Amniotic stem cell (primary cell): ENCODE results near the gene NUMA1.

ENCODE experiments used
- DNase-seq: peaks from one replicate; lab custom pipeline; 2025; lab: John Stamatoyannopoulos, UW

Gene NUMA1

GRCh38 chr11:72067676-72068075, 12.7 kb downstream of the NUMA1 start:
- no peak for DNase-seq

- no peak for DNase-seq
Measured at GRCh38 chr11:72067266-72067665, 13.1 kb downstream of the NUMA1 start.

GRCh38 chr11:72066855-72067254, 13.5 kb downstream of the NUMA1 start:
- DNase-seq = no peak

GRCh38 chr11:72061739-72062396, 18.5 kb downstream of the NUMA1 start:
- DNase-seq = no peak

- DNase-seq = no peak
Measured at GRCh38 chr11:72058416-72059034, 21.8 kb downstream of the NUMA1 start.

- no peak for DNase-seq
Measured at GRCh38 chr11:72048766-72049460, 31.4 kb downstream of the NUMA1 start.

- no peak for DNase-seq
Measured at GRCh38 chr11:72045849-72046248, 34.5 kb downstream of the NUMA1 start.

- no peak for DNase-seq
Measured at GRCh38 chr11:72042064-72042745, 38.1 kb downstream of the NUMA1 start.

- DNase-seq = peak; percentile 72
Measured at GRCh38 chr11:72041364-72042063, 38.8 kb downstream of the NUMA1 start.

- peak; percentile 79 for DNase-seq
Measured at GRCh38 chr11:72040491-72041363, 39.6 kb downstream of the NUMA1 start.

GRCh38 chr11:72039856-72040401, 40.4 kb downstream of the NUMA1 start:
- no peak for DNase-seq

- no peak for DNase-seq
Measured at GRCh38 chr11:72039031-72039855, 41.1 kb downstream of the NUMA1 start.

- peak; percentile 64 for DNase-seq
Measured at GRCh38 chr11:72038491-72038890, 41.9 kb downstream of the NUMA1 start.

- DNase-seq = no peak
Measured at GRCh38 chr11:72037554-72038311, 42.6 kb downstream of the NUMA1 start.

GRCh38 chr11:72036687-72037086, 43.7 kb downstream of the NUMA1 start:
- DNase-seq = no peak

GRCh38 chr11:72030472-72031045, 49.8 kb downstream of the NUMA1 start:
- no peak for DNase-seq

- DNase-seq = no peak
Measured at GRCh38 chr11:72026090-72026489, 54.3 kb downstream of the NUMA1 start.

- DNase-seq = no peak
Measured at GRCh38 chr11:72024069-72024754, 56.1 kb downstream of the NUMA1 start.
